H9 (cell line): ENCODE data around the gene PPARGC1A. TPM values are rescaled to one million over a fixed set of nuclear protein-coding genes. Genes with fewer than 3 reads are reported as not detected.

Experiments
- DNase-seq: peaks from one replicate; pipeline ENCODE4 v3.0.0-alpha.2; 2017
- H2AFZ ChIP-seq: one replicate; pipeline ENCODE4 v1.6.1; 2013; ENCODE audit warnings: mild to moderate bottlenecking, low read length, control low read depth, moderate library complexity
- H2AK5ac ChIP-seq: 2 replicates; pipeline ENCODE4 v1.6.1; 2013; ENCODE audit warnings: low read length, control low read depth, mixed read lengths; ENCODE audit not compliant: insufficient read length
- H2BK120ac ChIP-seq: one replicate; pipeline ENCODE4 v1.6.1; 2013; ENCODE audit warnings: low read depth, mild to moderate bottlenecking, low read length, control low read depth, inconsistent platforms; ENCODE audit not compliant: poor library complexity, severe bottlenecking
- H2BK12ac ChIP-seq: 2 replicates; pipeline ENCODE4 v1.6.1; 2013; ENCODE audit warnings: low read length, control low read depth, mixed read lengths, low read depth; ENCODE audit not compliant: insufficient read length
- H2BK15ac ChIP-seq: 2 replicates; pipeline ENCODE4 v1.6.1; 2013; ENCODE audit warnings: low read depth, low read length, control low read depth
- H2BK20ac ChIP-seq: one replicate; pipeline ENCODE4 v1.6.1; 2013; ENCODE audit warnings: low read depth, mild to moderate bottlenecking, low read length, control low read depth, inconsistent platforms; ENCODE audit not compliant: poor library complexity, severe bottlenecking
- H2BK5ac ChIP-seq: 2 replicates; pipeline ENCODE4 v1.6.1; 2013; ENCODE audit warnings: low read length, control low read depth, mixed read lengths; ENCODE audit not compliant: insufficient read length
- H3K14ac ChIP-seq: 2 replicates; pipeline ENCODE4 v1.6.1; 2013; ENCODE audit warnings: low read length, control low read depth; ENCODE audit not compliant: insufficient read depth
- H3K18ac ChIP-seq: 2 replicates; pipeline ENCODE4 v1.6.1; 2013; ENCODE audit warnings: low read depth, mild to moderate bottlenecking, mixed read lengths, low read length, control low read depth; ENCODE audit not compliant: insufficient read length
- H3K23ac ChIP-seq: 2 replicates; pipeline ENCODE4 v1.6.1; 2013; ENCODE audit warnings: low read length, control low read depth, mixed read lengths, low read depth; ENCODE audit not compliant: insufficient read length
- H3K23me2 ChIP-seq: 2 replicates; pipeline ENCODE4 v1.6.1; 2013; ENCODE audit warnings: low read depth, mild to moderate bottlenecking, mixed read lengths, low read length, control low read depth; ENCODE audit not compliant: insufficient read length, poor library complexity, severe bottlenecking
- H3K27ac ChIP-seq: 2 replicates; pipeline ENCODE4 v1.5.1; 2013; ENCODE audit warnings: low read length, control low read depth, mixed read lengths, low read depth; ENCODE audit not compliant: insufficient read length
- H3K27me3 ChIP-seq: 2 replicates; pipeline ENCODE4 v1.6.1; 2013; ENCODE audit warnings: low read length, control low read depth, inconsistent platforms; ENCODE audit not compliant: insufficient read depth
- H3K4ac ChIP-seq: 2 replicates; pipeline ENCODE4 v1.6.1; 2013; ENCODE audit warnings: low read depth, mild to moderate bottlenecking, control low read depth, inconsistent platforms, low read length, moderate library complexity
- H3K4me1 ChIP-seq: 2 replicates; pipeline ENCODE4 v1.6.1; 2013; ENCODE audit warnings: low read length, control low read depth, inconsistent platforms; ENCODE audit not compliant: insufficient read depth
- H3K4me2 ChIP-seq: 2 replicates; pipeline ENCODE4 v1.6.1; 2013; ENCODE audit warnings: low read length, control low read depth, mixed read lengths; ENCODE audit not compliant: insufficient read length, insufficient read depth
- H3K56ac ChIP-seq: 2 replicates; pipeline ENCODE4 v1.6.1; 2013; ENCODE audit warnings: low read depth, mild to moderate bottlenecking, mixed read lengths, low read length, control low read depth; ENCODE audit not compliant: insufficient read length
- H3K79me1 ChIP-seq: 2 replicates; pipeline ENCODE4 v1.6.1; 2013; ENCODE audit warnings: low read depth, mild to moderate bottlenecking, moderate library complexity, low read length, control low read depth, inconsistent platforms; ENCODE audit not compliant: insufficient read depth, poor library complexity, severe bottlenecking
- H3K79me2 ChIP-seq: 2 replicates; pipeline ENCODE4 v1.6.1; 2013; ENCODE audit warnings: low read length, control low read depth, inconsistent platforms; ENCODE audit not compliant: insufficient read depth
- H3K9ac ChIP-seq: 2 replicates; pipeline ENCODE4 v1.6.1; 2013; ENCODE audit warnings: low read length, control low read depth, mixed read lengths; ENCODE audit not compliant: insufficient read length; ENCODE audit errors: extremely low read depth
- H3K9me3 ChIP-seq: one replicate; pipeline ENCODE4 v1.6.1; 2013; ENCODE audit warnings: low read depth, low read length, inconsistent platforms; ENCODE audit not compliant: control insufficient read depth
- H3T11ph ChIP-seq: one replicate; pipeline ENCODE4 v1.6.1; 2013; ENCODE audit warnings: mild to moderate bottlenecking, low read length, control low read depth, inconsistent platforms
- H4K20me1 ChIP-seq: one replicate; pipeline ENCODE4 v1.6.1; 2013; ENCODE audit not compliant: control insufficient read depth, insufficient read length, insufficient read depth
- H4K5ac ChIP-seq: 2 replicates; pipeline ENCODE4 v1.6.1; 2013; ENCODE audit warnings: low read depth, mild to moderate bottlenecking, mixed read lengths, low read length, control low read depth; ENCODE audit not compliant: insufficient read length
- H4K8ac ChIP-seq: replicated peaks from 2 replicates; pipeline ENCODE4 v1.6.1; 2013; ENCODE audit warnings: low read length, control low read depth, mixed read lengths, low read depth; ENCODE audit not compliant: insufficient read length
- H4K91ac ChIP-seq: 2 replicates; pipeline ENCODE4 v1.6.1; 2013; ENCODE audit warnings: low read depth, mild to moderate bottlenecking, moderate library complexity, mixed read lengths, low read length, control low read depth; ENCODE audit not compliant: insufficient read length
- H3K27ac Mint-ChIP-seq, 3 experiments: 2 replicates in 2 of 3; 3 replicates in 1 of 3; pipeline ENCODE4 v1.8.0; 2020 to 2021; ENCODE audit warnings: mixed read lengths in 3 of 3, mild to moderate bottlenecking in 1 of 3, moderate library complexity in 1 of 3
- H3K27me3 Mint-ChIP-seq: 2 replicates; pipeline ENCODE4 v1.8.0; 2021; ENCODE audit warnings: low read depth, mild to moderate bottlenecking, moderate library complexity, mixed read lengths
- H3K36me3 Mint-ChIP-seq, 3 experiments: 2 replicates in 2 of 3; 3 replicates in 1 of 3; pipeline ENCODE4 v1.8.0; 2020 to 2021; ENCODE audit warnings: low read depth in 3 of 3, mixed read lengths in 3 of 3; ENCODE audit not compliant: insufficient read depth in 1 of 3
- H3K4me1 Mint-ChIP-seq, 2 experiments: 2 replicates each; pipeline ENCODE4 v1.8.0; 2020; ENCODE audit warnings: mixed read lengths in 2 of 2
- H3K4me3 Mint-ChIP-seq, 2 experiments: 2 replicates in 1 of 2; 3 replicates in 1 of 2; pipeline ENCODE4 v1.8.0; 2020 to 2021; ENCODE audit warnings: mild to moderate bottlenecking in 2 of 2, mixed read lengths in 2 of 2, moderate library complexity in 1 of 2
- H3K9me3 Mint-ChIP-seq, 2 experiments: 2 replicates in 1 of 2; 3 replicates in 1 of 2; pipeline ENCODE4 v1.8.0; 2020; ENCODE audit warnings: mild to moderate bottlenecking in 2 of 2, mixed read lengths in 2 of 2, moderate library complexity in 1 of 2
- WGBS: extraction: QIAGEN DNeasy Blood & Tissue Kit; methylation state at CpG from one replicate; pipeline ENCODE4 v1.1.7; 2013; ENCODE audit warnings: missing lambda C conversion rate, low lambda C conversion rate, mixed read lengths; ENCODE audit not compliant: insufficient read length; ENCODE audit errors: extremely low coverage; 5-methylcytosine and 5-hydroxymethylcytosine counted together
- total RNA-seq: library from RNA; stranded (reverse); gene quantifications from 2 replicates; pipeline ENCODE4 v1.2.1, GENCODE V29; 2021
- TF ChIP-seq, protein P1 (sequence below): fragments of 200-600 bp; sonication (generic); conservative IDR thresholded peaks from 3 replicates; pipeline ENCODE4 v1.8.0; 2021; ENCODE audit warnings: antibody characterized with exemption, mild to moderate bottlenecking

The PPARGC1A gene
- total RNA-seq, 1 experiment from 2014 or later, result 1.7 TPM

- Mint-ChIP-seq H3K36me3 (no peaks in the 10 kb centered on the region), H3K4me3 (no peak overlapping the region), H3K4me1 (peaks cover 6 to 8% of the 10 kb centered on the region in 2 experiments), H3K9me3 (no peaks in the 10 kb centered on the region), H3K27ac (no peak overlapping the region), H3K27me3 (no peaks in the 10 kb centered on the region)
- H3K56ac ChIP-seq, result no peak overlapping the region
- no peaks in the 10 kb centered on the region for H3K23me2 ChIP-seq
- no peak overlapping the region for H3K14ac ChIP-seq
- no peak overlapping the region for H4K5ac ChIP-seq
- no peak overlapping the region for H2AK5ac ChIP-seq
- H3K27ac ChIP-seq, result no peak overlapping the region
- no peak overlapping the region for H2AFZ ChIP-seq
- no peaks in the 10 kb centered on the region for H3K9me3 ChIP-seq
- no peak overlapping the region for H2BK120ac ChIP-seq
- no peak overlapping the region for H2BK5ac ChIP-seq
- H2BK12ac ChIP-seq, result no peak overlapping the region
- H3K4ac ChIP-seq, result no peak overlapping the region
- no peak overlapping the region for H2BK15ac ChIP-seq
- no peaks in the 10 kb centered on the region for H3K27me3 ChIP-seq
- no peak overlapping the region for H3K23ac ChIP-seq
- H2BK20ac ChIP-seq, result no peak overlapping the region
- H3T11ph ChIP-seq, result no peak overlapping the region
- H3K79me1 ChIP-seq, result no peaks in the 10 kb centered on the region
- H3K4me1 ChIP-seq, result no peaks in the 10 kb centered on the region
- no peak overlapping the region for H3K4me2 ChIP-seq
- no peak for DNase-seq
- WGBS, result no CpG with 5 or more reads among the region's 2 CpGs
- TF ChIP-seq, protein P1, sequence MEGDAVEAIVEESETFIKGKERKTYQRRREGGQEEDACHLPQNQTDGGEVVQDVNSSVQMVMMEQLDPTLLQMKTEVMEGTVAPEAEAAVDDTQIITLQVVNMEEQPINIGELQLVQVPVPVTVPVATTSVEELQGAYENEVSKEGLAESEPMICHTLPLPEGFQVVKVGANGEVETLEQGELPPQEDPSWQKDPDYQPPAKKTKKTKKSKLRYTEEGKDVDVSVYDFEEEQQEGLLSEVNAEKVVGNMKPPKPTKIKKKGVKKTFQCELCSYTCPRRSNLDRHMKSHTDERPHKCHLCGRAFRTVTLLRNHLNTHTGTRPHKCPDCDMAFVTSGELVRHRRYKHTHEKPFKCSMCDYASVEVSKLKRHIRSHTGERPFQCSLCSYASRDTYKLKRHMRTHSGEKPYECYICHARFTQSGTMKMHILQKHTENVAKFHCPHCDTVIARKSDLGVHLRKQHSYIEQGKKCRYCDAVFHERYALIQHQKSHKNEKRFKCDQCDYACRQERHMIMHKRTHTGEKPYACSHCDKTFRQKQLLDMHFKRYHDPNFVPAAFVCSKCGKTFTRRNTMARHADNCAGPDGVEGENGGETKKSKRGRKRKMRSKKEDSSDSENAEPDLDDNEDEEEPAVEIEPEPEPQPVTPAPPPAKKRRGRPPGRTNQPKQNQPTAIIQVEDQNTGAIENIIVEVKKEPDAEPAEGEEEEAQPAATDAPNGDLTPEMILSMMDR, result no peak
- no peaks in the 10 kb centered on the region for H4K20me1 ChIP-seq
- H3K79me2 ChIP-seq, result no peaks in the 10 kb centered on the region
- no peak overlapping the region for H4K8ac ChIP-seq
- H3K18ac ChIP-seq, result no peak overlapping the region
- H3K9ac ChIP-seq, result no peak overlapping the region
- no peak overlapping the region for H4K91ac ChIP-seq
Measured at GRCh38 chr4:23847158-23847557, 42.7 kb downstream of the PPARGC1A start.
